Measurements from ENCODE around the gene EEF2K. TPM values are rescaled to one million over a fixed set of nuclear protein-coding genes. Genes with fewer than 3 reads are reported as not detected.
A peak's percentile ranks its signal among the peaks of the same experiment; 100 is the strongest.

EEF2K gene
- total and polyA plus RNA-seq, 7 donors, result 3.6 to 54.8 (median 37.2) TPM

DNA sequence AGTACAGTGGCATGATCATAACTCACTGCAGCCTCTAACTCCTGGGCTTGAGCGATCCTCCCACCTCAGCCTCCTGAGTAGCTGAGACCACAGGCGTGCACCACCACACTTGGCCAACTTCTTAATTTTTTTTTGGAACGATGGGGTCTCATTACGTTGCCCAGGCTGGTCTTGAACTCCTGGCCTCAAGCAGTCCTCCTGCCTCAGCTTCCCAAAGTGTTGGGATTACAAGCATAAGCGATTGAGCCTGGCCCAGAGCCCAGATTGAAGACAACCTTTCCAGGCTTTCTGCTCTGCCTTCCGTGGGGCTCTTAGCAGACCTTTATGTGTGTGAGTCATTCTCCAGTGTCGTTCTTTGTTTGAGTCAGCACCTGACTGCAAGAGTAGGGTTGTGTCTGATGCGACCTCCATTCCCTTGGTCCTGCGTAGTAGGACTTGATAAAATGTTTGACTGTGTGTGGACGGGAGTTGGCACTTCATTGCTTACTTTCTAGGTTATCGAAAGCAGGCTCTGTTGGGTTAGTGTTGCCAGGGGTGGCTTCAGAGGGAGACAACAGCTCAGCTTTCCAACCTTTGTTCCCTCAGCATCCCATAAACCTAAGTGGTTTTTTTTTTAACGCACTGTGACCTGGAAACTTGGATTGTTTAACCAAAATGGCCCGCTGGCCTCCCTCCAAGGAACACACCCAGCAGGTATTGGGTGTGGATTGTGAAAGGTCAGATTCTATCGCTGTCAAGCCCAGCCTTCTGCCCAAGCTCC lies 26.4 kb downstream of the EEF2K start:
- no peaks in the 10 kb centered on the region for H3K27me3 ChIP-seq
- peaks cover 5 to 55% (median 18%) of the 10 kb centered on the region in 4 donors for H3K36me3 ChIP-seq
- peaks cover 0 to 19% (median 15%) of the 10 kb centered on the region in 4 donors for H3K4me1 ChIP-seq
- H3K4me3 ChIP-seq, result no peak overlapping the region
- H3K27ac ChIP-seq, result peak overlapping the region in 3 of 4 donors; percentile 70 to 74 (median 74)
- intact Hi-C loops (cut with DNase I), result no loop called here
- TF ChIP-seq, protein P1, sequence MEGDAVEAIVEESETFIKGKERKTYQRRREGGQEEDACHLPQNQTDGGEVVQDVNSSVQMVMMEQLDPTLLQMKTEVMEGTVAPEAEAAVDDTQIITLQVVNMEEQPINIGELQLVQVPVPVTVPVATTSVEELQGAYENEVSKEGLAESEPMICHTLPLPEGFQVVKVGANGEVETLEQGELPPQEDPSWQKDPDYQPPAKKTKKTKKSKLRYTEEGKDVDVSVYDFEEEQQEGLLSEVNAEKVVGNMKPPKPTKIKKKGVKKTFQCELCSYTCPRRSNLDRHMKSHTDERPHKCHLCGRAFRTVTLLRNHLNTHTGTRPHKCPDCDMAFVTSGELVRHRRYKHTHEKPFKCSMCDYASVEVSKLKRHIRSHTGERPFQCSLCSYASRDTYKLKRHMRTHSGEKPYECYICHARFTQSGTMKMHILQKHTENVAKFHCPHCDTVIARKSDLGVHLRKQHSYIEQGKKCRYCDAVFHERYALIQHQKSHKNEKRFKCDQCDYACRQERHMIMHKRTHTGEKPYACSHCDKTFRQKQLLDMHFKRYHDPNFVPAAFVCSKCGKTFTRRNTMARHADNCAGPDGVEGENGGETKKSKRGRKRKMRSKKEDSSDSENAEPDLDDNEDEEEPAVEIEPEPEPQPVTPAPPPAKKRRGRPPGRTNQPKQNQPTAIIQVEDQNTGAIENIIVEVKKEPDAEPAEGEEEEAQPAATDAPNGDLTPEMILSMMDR (IDR thresholded peaks at IDR 0.05), result no peak
- TF ChIP-seq POLR2AphosphoS5 (IDR thresholded peaks at IDR 0.05), result peak in 2 of 4 donors; percentile 9 to 26
- 16 to 69% methylated on average over 14 of the region's 14 CpGs for WGBS, 2 donors
- no peaks in the 10 kb centered on the region for H3K9me3 ChIP-seq
- DNase-seq, result no peak

DNA sequence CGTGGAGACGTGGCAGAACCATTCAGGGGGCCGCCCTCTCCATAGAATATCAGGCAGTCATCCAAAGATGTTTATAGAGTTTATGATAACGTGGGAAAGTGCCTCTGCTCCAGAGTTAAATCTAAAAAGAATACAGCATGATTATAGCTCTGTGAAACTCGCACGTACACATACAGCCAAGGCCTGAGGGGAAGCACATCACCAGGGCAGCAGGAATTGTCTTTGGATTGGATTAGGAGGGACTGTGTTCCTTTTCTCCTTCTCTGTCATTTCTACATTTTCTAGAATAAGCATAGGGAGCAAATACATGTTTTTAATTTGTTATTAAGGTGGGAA lies 26.9 kb downstream of the EEF2K start:
- no peaks in the 10 kb centered on the region for H3K27me3 ChIP-seq
- peak overlapping the region in 3 of 4 donors; percentile 70 to 74 (median 74) for H3K27ac ChIP-seq

DNA sequence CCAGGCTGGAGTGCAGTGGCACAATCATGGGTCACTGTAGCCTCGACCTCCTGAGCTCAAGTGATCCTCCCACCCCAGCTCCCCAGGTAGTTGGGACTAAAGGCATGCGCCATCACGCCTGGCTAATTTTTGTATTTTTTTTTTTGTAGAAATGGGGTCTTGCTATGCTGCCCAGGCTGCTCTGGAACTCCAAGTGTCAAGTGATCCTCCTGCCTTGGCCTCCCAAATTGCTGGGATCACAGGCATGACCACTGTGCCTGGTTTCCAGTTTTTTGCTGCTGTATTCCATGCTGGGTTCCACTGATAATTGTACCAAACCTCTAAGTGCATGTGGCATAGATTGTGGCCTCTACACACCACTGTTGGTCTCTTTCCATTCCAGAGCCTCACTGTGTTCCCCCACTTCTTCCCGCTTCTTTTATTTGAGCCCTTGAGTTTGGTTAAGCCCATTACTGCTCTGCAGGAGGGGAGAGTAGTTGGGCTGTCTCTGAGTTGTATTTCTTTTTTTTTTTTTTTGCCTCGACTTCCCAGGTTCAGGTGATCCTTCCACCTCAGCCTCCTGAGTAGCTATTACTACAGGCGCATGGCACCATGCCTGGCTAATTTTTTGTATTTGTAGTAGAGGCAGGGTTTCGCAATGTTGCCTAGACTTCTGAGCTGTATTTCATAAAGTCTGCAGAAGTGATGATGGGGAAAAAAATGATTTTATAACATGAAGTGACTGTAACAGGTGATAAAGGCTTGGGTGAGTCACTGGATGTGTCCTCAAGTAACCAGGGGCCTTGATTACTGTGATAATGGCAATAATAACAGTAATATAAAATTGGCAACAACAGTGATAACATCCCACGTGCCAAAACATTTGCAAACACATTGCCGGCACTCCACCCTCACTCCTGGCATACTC lies 30.0 kb downstream of the EEF2K start:
- no peaks in the 10 kb centered on the region for H3K27me3 ChIP-seq
- no peaks in the 10 kb centered on the region for H3K9me3 ChIP-seq
- no peak for DNase-seq
- 43 to 76% methylated on average over 9 of the region's 9 CpGs for WGBS, 2 donors
- intact Hi-C loops (cut with DNase I), result no loop called here
- TF ChIP-seq POLR2A (IDR thresholded peaks at IDR 0.05), result no peak
- no peak for TF ChIP-seq EP300 (IDR thresholded peaks at IDR 0.05)
- peak; percentile 14 to 45 (median 33) for TF ChIP-seq POLR2AphosphoS5 (IDR thresholded peaks at IDR 0.05)
- TF ChIP-seq, protein P1 (IDR thresholded peaks at IDR 0.05), result no peak
- H3K27ac ChIP-seq, result peak overlapping the region in 3 of 4 donors; percentile 22 to 41 (median 34)
- peaks cover 0 to 29% (median 7%) of the 10 kb centered on the region in 4 donors for H3K36me3 ChIP-seq
- H3K4me1 ChIP-seq, result peaks cover 0 to 45% (median 39%) of the 10 kb centered on the region in 4 donors
- no peak overlapping the region for H3K4me3 ChIP-seq

More for the DNA sequence above, 26.9 kb downstream of the EEF2K start:
- intact Hi-C loops (cut with DNase I), result no loop called here
- no peak overlapping the region for H3K4me3 ChIP-seq
- no peaks in the 10 kb centered on the region for H3K9me3 ChIP-seq
- H3K4me1 ChIP-seq, result peaks cover 0 to 19% (median 15%) of the 10 kb centered on the region in 4 donors
- TF ChIP-seq EP300 (IDR thresholded peaks at IDR 0.05), result no peak
- TF ChIP-seq, protein P1 (IDR thresholded peaks at IDR 0.05), result no peak
- TF ChIP-seq POLR2A (IDR thresholded peaks at IDR 0.05), result no peak
- no peak for TF ChIP-seq POLR2AphosphoS5 (IDR thresholded peaks at IDR 0.05)
- H3K36me3 ChIP-seq, result peaks cover 5 to 53% (median 19%) of the 10 kb centered on the region in 4 donors
- DNase-seq, result no peak
- 22 to 72% methylated on average over 6 of the region's 6 CpGs for WGBS, 2 donors

DNA sequence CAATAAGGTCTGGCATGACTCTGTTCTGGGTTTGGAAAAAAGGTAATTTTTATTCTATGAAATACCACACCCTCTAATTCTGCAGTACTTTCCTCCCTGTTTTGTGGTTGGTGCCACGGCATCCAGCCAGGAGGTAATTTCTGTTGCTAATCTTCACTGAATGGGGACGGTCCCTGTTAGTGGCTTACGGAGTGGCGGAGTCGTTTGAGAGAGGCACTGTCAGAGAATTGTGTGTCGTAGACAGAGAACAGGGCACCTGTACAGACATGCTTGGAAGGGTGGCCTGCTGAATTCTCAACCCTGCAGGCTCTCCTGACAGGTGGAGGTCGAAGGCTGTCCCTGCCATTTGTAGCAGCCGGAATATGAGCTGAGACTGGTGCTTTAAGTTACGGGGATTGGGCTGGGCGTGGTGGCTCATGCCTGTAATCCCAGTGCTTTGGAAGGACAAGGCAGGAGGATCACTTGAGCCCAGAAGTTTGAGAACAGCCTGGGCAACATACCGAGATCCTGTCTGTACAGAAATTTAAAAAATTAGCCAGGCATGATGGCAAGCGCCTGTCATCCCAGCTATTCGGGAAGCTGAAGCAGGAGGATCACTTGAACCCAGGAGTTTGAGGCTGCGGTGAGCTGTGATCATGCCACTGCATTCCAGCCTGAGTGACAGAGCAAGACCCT lies 33.2 kb downstream of the EEF2K start:
- no peak for DNase-seq
- H3K27ac ChIP-seq, result peak overlapping the region; percentile 67 to 77 (median 75)
- no peak overlapping the region for H3K4me3 ChIP-seq
- H3K36me3 ChIP-seq, result peaks cover 0 to 17% (median 8%) of the 10 kb centered on the region in 4 donors
- 39 to 74% methylated on average over 14 of the region's 14 CpGs for WGBS, 2 donors
- peaks cover 0 to 35% (median 28%) of the 10 kb centered on the region in 4 donors for H3K4me1 ChIP-seq
- no peaks in the 10 kb centered on the region for H3K27me3 ChIP-seq
- no peaks in the 10 kb centered on the region for H3K9me3 ChIP-seq
- intact Hi-C loops (cut with DNase I), result no loop called here
- TF ChIP-seq POLR2AphosphoS5 (IDR thresholded peaks at IDR 0.05) (no peak), EP300 (IDR thresholded peaks at IDR 0.05) (no peak), POLR2A (IDR thresholded peaks at IDR 0.05) (no peak)
- TF ChIP-seq, protein P1 (IDR thresholded peaks at IDR 0.05), result no peak

All from sigmoid colon (tissue), 7 donors.